Fibroblast of mammary gland (primary cell): Measurements from ENCODE around the gene SLC35E1.
A peak's percentile ranks its signal among the peaks of the same experiment; 100 is the strongest.

Experiments used
- DNase-seq: peaks from one replicate; pipeline ENCODE4 v3.0.0-alpha.2; 2010; ENCODE audit warnings: low read depth
- H3K4me3 ChIP-seq: 2 replicates; pipeline ENCODE4 v1.5.1; 2011; ENCODE audit warnings: low read depth, mild to moderate bottlenecking, low read length, moderate library complexity; ENCODE audit not compliant: control insufficient read depth
- TF ChIP-seq, protein P1 (sequence below): conservative IDR thresholded peaks from 2 replicates; pipeline ENCODE4 v1.5.1; 2011; ENCODE audit warnings: low read depth, low read length, inconsistent platforms; ENCODE audit not compliant: control insufficient read depth, insufficient read depth

The SLC35E1 gene

DNA sequence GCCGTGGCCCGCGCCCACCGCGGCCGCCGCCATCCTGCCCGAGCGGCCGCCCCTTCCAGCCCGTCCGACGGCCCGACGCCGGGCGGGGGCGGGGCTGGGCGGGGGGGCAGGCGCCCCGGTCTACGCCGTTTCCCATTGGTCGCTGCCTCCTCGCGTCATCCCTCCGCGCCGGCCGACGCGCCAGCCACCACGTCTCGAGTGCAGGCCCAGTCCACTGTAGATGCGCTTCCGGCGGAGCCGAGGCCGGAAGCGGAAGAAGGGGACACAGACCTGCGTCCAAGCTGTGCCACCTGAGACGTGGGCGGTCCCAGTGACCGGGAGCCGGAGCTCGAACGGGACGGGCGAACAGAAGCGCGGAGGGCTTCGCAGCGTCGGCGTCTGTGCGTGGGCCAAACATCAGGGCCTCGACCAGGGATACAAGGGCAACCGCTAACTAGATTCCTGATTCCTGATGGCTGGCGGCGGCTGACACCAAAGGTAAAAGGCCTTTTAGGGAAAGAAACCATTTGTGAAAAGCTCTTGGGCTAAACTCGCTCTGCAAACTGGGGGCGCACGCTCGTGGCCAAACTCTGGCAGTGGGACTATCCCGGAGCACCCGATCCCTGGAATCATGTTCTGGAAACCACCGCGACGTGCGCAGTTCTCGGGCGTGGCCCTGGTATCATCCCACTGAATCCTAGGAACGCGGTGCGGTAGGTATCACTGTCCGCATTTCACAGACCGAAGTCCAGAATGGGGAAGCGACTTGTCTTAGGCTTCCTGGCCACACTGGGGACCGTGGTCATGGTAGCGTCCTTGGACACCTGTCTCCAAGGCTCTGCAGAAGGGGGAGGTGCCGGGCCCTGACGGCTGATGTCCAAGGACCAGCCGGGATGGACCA is at the start of gene SLC35E1:
SLC35E1 (minus strand) TSS at position 84 of the 880 bp plus-strand sequence; CDS start at position 33, 51 bp downstream.
- peak; percentile 87 for DNase-seq
- H3K4me3 ChIP-seq = peak within 1 kb of the TSS; percentile 95
- TF ChIP-seq, protein P1, sequence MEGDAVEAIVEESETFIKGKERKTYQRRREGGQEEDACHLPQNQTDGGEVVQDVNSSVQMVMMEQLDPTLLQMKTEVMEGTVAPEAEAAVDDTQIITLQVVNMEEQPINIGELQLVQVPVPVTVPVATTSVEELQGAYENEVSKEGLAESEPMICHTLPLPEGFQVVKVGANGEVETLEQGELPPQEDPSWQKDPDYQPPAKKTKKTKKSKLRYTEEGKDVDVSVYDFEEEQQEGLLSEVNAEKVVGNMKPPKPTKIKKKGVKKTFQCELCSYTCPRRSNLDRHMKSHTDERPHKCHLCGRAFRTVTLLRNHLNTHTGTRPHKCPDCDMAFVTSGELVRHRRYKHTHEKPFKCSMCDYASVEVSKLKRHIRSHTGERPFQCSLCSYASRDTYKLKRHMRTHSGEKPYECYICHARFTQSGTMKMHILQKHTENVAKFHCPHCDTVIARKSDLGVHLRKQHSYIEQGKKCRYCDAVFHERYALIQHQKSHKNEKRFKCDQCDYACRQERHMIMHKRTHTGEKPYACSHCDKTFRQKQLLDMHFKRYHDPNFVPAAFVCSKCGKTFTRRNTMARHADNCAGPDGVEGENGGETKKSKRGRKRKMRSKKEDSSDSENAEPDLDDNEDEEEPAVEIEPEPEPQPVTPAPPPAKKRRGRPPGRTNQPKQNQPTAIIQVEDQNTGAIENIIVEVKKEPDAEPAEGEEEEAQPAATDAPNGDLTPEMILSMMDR = no peak

DNA sequence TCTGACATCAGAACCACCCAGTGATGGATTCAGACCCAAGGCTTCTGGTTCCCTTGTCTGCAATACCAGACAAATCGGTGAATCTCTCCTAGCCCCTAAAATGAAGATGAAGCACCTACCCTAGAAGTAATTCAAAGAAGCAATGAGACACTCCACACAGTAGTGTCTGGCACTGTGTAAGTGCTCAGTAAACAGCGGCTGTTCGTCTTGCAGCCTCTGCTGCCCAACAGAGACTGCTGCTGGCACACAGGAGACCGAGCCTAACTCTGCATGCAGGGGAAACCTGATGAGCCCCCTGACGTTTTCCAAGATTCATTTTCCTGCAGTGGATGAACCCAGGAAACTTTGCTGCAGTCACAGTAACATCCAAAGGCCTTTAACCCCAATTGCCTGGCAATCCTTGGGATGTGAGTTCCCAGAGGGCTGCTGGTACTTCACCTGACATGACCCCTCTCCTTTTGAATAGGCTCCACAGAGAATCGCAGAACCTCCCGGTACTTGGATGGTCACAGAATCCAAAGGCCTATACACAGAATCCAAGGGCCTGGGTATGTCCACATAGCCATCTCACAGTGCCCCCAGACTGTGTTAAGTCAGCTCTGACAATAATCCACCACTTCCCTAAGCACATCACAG is 49.1 kb upstream of the SLC35E1 start:
- DNase-seq = no peak
- TF ChIP-seq, protein P1 = no peak
- no peak overlapping the region for H3K4me3 ChIP-seq

DNA sequence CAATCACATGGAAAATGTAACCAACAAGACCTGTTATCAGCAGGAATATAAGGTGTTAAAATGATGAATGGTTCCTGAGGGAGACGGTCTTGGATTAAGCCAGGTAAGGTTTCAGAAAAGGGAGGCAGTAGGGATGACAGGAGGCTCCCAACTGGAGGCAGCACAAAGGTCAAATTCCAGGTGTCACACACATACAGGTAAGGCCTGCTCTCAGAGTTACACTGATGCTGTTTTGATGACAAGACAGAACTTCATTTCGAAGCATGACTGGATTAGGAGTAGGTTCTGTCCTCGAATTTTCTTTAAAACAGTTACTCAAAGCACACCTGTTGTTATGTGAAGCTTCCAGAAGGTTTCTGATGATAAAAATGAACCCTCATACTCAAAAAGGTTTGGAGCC is 48.4 kb upstream of the SLC35E1 start:
- DNase-seq = no peak
- no peak overlapping the region for H3K4me3 ChIP-seq
- TF ChIP-seq, protein P1 = no peak

DNA sequence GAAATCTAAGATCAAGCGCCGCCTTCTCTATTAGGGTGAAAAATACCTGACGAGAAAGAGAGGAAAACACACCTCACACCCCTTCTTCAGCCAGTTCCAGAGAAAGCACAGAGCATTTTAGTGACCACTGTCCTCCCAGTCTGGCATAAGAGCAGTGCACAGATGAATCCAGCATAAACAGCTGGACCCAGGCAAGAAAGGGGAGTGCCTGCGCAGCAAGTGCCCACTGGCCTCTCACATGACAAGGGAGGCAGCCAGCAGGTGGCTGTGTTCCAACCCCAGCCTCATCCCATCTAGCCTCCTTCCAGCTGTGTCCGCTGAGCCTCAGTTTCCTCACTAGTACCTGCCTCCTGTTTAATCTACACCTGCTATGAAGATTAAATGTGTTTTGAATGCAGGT is 47.8 kb upstream of the SLC35E1 start:
- TF ChIP-seq, protein P1 = no peak
- DNase-seq = no peak
- H3K4me3 ChIP-seq = no peak overlapping the region

DNA sequence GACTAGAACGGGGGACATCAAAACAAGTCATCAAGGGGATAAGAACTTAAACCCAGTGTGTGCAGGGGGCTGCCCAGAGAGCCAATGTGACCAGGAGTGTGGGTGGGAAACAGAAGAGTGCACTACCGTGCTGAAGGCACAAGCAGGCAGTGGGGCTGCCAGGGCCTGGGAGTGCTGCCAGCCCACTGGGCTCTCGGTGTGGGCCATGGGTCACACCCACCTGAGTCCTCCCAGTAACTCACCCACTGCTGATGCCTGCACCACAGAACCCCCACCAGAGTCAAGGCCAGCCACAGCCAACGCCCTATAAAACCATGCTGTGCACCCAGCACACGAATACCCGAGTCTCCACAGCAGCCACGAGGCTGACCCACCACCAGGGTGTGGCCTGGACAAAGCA is 47.2 kb upstream of the SLC35E1 start:
- TF ChIP-seq, protein P1 = no peak
- no peak overlapping the region for H3K4me3 ChIP-seq
- no peak for DNase-seq

DNA sequence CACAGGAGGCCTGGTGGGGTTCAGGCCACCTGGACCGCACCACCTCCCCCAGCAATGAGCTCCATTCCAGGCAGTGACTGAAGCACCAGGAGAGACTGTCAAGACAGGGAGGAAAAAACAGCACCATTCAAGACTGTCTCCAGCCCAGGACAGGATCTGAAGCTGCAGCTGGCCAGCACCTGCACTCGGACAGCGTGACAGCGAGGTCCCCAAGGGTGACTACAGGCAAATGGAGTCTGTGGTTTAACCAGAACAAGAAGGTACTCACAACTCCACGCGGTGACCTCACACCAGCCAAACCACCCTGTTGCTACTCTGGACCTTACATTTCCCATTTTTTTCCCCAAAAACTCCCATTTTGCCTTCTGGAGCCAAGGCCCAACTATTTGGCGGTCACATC is 46.0 kb upstream of the SLC35E1 start:
- H3K4me3 ChIP-seq = no peak overlapping the region
- no peak for DNase-seq
- TF ChIP-seq, protein P1 = no peak

DNA sequence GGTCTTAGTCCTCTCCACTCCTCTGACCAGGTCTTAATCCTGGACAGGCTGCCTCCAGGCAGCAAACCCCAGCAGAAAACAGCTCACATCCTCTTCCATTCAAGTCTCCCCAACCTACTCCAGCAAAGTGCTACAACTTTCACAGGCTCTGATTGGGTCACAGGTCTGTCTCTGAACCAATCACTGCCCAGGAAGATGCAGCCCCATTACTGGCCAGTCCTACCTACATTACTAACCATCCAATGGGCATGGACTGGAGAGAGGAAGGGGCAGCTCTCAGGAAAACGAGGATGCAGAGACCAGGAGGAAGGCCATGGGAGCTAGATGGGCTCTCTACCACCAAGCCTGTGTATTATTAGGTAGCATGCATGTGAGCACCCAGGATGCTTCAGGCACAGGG is 43.6 kb upstream of the SLC35E1 start:
- peak; percentile 27 for DNase-seq
- no peak overlapping the region for H3K4me3 ChIP-seq
- TF ChIP-seq, protein P1 = no peak
